Measurements from ENCODE around the gene PRR23A.
"Not testable (repeated sequence)": the region's sequence is repeated elsewhere in the genome, so short reads cannot be mapped to it uniquely, and the experiment has no call there.

DNA sequence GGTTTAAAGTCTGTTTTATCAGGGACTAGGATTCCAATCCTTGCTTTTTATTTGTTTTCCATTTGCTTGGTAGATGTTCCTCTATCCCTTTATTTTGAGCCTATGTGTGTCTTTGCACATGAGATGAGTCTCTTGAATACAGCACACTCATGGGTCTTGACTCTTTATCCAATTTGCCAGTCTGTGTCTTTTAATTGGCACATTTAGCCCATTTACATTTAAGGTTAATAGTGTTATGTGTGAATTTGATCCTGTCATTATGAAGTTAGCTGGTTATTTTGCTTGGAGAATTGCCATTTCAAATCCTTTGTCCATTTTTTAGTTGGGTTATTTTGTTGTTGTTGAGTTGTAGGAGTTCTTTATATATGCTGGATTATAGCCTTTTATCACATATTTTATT lies 24.5 kb upstream of the PRR23A start:
- TF ChIP-seq, protein P1, sequence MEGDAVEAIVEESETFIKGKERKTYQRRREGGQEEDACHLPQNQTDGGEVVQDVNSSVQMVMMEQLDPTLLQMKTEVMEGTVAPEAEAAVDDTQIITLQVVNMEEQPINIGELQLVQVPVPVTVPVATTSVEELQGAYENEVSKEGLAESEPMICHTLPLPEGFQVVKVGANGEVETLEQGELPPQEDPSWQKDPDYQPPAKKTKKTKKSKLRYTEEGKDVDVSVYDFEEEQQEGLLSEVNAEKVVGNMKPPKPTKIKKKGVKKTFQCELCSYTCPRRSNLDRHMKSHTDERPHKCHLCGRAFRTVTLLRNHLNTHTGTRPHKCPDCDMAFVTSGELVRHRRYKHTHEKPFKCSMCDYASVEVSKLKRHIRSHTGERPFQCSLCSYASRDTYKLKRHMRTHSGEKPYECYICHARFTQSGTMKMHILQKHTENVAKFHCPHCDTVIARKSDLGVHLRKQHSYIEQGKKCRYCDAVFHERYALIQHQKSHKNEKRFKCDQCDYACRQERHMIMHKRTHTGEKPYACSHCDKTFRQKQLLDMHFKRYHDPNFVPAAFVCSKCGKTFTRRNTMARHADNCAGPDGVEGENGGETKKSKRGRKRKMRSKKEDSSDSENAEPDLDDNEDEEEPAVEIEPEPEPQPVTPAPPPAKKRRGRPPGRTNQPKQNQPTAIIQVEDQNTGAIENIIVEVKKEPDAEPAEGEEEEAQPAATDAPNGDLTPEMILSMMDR (IDR thresholded peaks at IDR 0.05), result not testable (repeated sequence)
- TF ChIP-seq POLR2A (IDR thresholded peaks at IDR 0.05), result not testable (repeated sequence)
